Epidermal melanocyte (primary cell): ENCODE data around the gene UBE2H.
"Not testable (repeated sequence)": the region's sequence is repeated elsewhere in the genome, so short reads cannot be mapped to it uniquely, and the experiment has no call there.

Experiments
- DNase-seq: peaks from one replicate; pipeline ENCODE4 v3.0.0; 2011; ENCODE audit warnings: low spot score; ENCODE audit not compliant: insufficient read length

UBE2H gene

GRCh38 chr7:129874722-129875121 lies 78.0 kb downstream of the UBE2H start:
- DNase-seq: no peak

DNA sequence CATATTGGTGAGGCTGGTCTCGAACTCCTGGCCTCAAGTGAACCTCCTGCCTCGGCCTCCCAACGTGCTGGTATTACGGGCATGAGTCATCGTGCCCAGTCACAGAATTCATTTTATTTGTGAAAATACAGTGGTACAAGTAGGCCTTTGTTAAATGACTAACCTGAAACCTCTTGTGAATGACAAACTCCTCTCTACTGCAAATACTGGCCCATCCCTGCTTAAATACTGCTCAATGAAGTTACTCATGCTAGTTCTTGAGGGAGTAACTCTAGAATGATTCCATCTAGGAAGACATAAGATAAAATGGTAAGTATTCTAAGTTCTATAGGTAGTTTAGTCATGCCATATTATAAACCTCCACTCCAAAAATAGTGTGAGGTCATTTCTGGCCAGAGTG lies 80.7 kb downstream of the UBE2H start:
- DNase-seq: no peak

DNA sequence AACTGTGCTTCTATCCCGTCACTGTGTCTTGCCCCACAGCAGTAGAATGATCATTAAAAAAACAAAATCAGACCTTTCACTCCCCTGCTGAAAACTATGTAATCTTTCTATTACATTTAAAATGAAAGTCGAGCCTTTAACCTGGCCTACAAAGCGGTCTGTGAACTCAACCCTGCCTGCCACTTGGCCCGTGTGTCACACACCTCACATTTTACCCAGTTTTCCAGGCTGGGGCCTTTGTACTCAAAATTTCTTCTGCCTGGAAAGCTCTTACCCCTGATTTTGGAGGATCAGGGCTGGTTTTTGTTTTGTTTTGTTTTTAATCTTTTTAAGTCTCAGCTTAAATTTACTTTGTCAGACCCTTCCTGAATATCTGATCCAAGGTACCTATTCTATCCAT lies 82.1 kb downstream of the UBE2H start:
- no peak for DNase-seq

GRCh38 chr7:129866251-129866650 lies 86.5 kb downstream of the UBE2H start:
- DNase-seq: no peak

- no peak for DNase-seq
Measured at GRCh38 chr7:129865925-129866201, 86.9 kb downstream of the UBE2H start.

- DNase-seq: no peak
Measured at GRCh38 chr7:129865093-129865924, 87.5 kb downstream of the UBE2H start.

DNA sequence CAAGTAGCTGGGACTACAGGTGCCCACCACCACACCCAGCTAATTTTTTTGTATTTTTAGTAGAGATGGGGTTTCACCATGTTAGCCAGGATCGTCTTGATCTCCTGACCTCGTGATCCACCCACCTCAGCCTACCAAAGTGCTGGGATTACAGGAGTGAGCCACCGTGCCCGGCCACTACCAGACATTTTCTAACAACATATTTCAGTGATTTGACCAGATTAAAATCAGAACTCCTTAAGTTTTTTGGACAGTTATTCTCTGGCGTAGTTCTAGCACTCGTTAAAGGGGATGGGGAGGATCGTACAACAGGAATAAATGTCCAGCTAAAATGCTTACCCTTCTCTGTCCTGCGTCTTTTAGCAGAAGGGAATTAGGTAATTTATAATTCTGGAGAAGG lies 88.1 kb downstream of the UBE2H start:
- not testable (repeated sequence) for DNase-seq

DNA sequence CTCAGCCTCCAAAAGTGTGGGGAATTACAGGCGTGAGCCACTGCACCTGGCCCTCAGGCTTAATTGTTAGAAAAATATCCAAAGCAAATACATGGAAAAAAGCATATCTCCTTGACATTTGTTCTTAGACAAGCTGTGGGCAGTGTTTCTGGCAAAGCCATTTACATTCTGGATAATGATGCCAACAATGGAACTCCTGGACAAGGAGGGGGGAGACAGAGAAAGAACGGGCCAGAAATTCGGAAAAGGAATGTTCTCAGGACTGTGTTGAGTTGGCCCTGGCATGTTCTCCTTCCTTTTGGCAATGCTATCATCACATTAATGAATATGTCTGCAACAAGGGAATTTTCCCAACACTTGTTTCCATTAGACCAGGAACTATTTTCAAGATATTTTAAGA lies 88.7 kb downstream of the UBE2H start:
- no peak for DNase-seq

- no peak for DNase-seq
Measured at GRCh38 chr7:129862682-129863081, 90.1 kb downstream of the UBE2H start.

DNA sequence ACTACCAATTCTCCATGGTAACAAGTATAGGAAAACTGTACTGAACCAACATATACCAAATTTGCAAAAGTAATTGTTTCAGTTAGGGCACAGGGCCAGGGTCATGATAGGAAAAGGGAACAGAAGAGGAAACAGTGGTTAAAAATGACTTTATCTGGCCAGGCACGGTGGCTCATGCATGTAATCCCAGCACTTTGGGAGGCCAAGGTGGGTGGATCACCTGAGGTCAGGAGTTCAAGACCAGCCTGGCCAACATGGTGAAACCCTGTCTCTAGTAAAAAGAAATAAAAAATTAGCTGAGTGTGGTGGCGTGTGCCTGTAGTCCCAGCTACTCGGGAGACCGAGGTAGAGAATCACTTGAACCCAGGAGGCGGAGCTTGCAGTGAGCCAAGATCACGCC lies 92.0 kb downstream of the UBE2H start:
- not testable (repeated sequence) for DNase-seq

DNA sequence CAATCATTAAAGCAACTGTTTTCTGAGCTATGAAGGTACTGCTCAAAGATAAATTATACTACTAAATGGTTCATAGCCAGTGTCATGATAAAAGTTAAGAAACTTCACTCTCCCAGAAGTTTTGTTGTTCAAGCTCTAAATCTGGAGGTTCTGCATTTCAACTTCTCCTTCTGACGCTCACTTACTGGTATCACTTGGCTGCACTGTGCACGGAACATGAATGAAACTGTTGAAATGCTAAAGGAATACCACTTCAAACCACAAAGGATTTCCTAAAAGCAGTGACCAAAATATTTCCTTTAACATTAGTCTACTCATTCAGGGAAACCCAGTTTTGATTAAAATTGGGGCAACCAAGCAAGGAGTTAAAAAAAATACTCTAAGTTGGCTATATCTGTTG lies 93.6 kb downstream of the UBE2H start:
- no peak for DNase-seq

DNA sequence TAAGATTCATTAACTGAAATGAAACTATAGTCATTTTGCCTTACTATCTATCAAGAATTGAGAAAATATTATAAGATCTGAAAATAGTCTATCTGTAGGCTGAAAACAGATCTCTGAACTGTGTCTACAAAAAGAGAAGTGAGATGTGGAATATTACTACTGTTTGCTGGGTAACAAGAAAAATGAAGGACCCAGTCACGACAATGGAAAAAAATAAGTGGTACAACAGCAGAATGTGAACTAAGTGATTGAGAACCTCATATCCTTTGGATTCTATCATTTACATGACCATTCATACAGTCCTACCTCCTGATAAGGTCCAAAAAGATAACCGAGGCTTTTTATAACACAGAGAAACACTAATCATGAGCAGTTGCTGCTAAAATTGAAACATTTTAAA lies 94.3 kb downstream of the UBE2H start:
- DNase-seq: no peak

- no peak for DNase-seq
Measured at GRCh38 chr7:129857313-129857712, 95.4 kb downstream of the UBE2H start.

DNA sequence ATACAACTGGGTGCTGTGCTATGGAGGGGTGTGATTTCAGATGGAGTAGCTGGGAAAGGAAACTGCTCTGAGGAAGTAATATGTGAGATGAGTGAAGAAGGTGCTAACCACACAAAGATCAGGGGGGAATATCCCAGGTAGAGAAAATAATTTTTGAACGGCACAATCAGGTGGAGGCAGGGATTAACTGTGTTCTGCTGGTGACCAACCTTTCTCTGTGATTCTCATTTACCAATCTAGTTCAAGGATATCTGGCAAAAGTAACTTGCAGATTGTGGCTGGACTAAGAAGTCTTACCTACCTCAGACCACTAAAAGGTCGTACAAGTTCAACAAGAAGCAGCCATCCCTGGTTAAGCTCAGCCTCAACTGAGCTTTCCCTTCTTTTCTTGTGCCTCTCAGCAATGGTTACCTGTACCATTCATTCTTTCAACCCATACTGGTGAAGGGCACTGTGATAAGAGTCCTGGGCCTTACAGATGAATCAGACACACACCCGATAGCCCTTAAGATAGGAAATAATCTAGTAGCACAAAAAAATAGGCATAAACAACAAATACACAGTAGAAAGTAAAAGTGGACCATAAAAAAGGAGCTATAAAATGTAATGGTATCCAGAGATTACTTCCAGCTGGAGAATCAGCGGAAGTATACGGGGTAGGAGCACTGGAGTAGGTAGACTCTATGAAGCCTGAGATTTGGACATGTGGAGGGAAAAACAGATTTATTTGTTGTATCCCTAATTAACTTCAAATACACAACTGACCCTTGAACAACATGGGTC lies 96.6 kb downstream of the UBE2H start:
- no peak for DNase-seq

GRCh38 chr7:129855234-129855673 lies 97.5 kb downstream of the UBE2H start:
- DNase-seq: no peak

GRCh38 chr7:129854401-129854800 lies 98.4 kb downstream of the UBE2H start:
- DNase-seq: no peak

- no peak for DNase-seq
Measured at GRCh38 chr7:129853661-129854268, 99.0 kb downstream of the UBE2H start.

GRCh38 chr7:129851809-129852208 lies 101.0 kb downstream of the UBE2H start:
- no peak for DNase-seq

GRCh38 chr7:129851174-129851573 lies 101.6 kb downstream of the UBE2H start:
- DNase-seq: no peak

GRCh38 chr7:129848436-129848835 lies 104.3 kb downstream of the UBE2H start:
- DNase-seq: no peak

GRCh38 chr7:129845972-129846327 lies 106.8 kb downstream of the UBE2H start:
- DNase-seq: no peak

DNA sequence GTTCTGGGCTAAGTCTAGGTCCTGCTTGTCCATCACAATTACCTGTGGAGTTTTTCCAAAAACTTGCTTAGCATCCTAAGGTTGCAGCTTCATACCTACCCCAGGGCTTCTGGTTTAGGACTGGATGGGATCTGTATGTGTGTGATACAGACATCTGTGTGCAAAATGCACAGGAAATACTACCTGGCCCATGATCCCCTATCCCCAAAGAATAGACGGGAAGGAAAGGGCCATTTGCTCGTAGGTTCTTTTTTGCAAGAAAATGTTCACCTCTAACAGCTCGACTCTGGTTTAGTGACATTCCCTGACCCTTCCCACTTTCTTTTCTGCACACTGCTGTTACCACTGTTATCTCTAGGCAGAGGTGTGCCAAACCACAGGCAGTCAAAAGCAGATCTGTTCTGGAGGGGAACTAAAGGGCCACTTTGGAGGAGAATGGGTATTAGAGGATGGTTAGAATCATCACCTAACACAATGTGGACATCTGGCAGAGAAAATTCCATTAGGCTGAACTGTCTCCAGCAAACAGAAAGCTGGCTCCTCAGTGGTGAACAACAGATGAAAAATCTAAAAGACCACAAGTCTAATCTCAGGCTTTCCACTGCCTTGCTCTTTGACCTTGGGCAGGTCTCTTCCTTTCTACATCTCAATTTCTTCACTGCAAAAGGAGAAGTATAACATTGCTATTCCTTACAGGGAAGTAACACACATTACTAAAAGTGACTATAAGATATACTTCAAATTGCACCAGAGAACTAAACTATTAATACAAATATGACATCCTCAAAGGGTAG lies 107.4 kb downstream of the UBE2H start:
- no peak for DNase-seq
